Left hindlimb (tissue), 1 donor: ENCODE data around the gene DNAJC28.
"Not testable (repeated sequence)": the region's sequence is repeated elsewhere in the genome, so short reads cannot be mapped to it uniquely, and the experiment has no call there.

Experiments
- DNase-seq: peaks from one replicate; pipeline ENCODE4 v3.0.0-alpha.2; 2018

DNAJC28 gene

DNA sequence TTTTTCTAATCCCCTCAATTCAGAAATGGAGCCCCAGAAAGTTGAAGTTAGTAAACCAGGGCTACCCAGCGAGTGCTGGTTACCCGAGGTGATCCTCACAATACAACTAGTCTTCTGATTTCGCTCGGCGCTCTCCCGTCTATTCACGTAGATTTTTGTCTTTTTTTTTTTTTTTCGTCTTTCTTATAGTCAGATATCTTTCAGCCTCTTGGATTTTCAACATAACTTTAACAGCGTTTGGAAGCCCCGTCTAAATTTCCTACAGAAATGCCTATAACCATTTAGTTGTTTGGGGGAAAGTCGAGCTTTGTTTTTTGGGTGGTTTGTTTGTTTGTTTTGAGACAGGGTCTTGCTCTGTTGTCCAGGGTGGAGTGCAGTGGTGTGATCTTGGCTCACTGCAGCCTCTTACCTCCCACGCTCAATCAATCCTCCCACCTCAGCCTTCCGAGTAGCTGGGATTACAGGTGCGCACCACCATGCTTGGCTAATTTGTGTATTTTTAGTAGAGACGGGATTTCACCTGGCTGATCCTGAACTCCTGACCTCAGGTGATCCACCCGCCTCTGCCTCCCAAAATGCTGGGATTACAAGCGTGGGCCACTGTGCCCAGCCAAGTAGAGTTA is 10.9 kb downstream of the DNAJC28 start:
- DNase-seq = no peak

DNA sequence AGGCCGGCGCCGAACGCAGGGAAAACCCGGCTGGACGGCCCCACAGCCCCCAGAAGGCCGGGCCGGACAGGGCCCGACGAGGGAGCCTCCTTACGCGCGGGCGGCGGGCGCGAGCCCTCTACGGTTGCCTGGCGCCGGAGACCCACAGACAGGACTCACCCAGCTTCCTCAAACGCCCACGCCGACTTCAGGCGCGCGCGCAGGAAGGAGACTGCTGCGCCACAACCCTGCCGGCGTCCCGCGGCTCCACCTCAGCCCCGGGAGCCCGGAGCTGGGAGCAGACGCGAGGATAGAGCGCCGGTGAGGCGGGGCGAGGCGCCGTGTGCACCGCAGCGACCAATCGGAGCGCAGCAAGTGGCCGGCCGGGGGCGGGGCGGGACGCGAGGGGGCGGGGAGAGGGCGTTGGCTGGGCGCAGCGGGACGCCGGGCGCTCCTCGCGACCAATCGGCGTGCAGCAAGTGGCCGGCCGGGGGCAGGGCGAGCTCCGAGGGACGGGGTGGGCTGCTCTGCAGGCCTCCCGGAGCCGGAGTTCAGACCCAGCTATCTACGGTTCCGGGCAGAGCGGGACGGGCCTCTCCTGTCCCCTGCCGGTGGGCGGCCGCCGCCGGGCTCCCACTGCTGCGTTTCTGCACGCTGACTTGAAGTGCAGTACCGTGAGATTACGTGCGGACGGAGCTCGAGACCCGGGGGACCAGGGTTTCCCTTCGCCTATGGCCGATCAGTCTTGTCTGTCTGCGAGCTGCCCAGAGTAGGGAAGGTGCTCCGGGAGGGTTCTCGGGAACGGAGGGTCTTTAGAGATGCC is 11.6 kb downstream of the DNAJC28 start, which contains the start of gene TMEM50B:
TMEM50B (minus strand) TSS at position 296 of the 802 bp plus-strand sequence. CDS start 11,089 bp downstream, outside the sequence.
- DNase-seq = peak; percentile 98

DNA sequence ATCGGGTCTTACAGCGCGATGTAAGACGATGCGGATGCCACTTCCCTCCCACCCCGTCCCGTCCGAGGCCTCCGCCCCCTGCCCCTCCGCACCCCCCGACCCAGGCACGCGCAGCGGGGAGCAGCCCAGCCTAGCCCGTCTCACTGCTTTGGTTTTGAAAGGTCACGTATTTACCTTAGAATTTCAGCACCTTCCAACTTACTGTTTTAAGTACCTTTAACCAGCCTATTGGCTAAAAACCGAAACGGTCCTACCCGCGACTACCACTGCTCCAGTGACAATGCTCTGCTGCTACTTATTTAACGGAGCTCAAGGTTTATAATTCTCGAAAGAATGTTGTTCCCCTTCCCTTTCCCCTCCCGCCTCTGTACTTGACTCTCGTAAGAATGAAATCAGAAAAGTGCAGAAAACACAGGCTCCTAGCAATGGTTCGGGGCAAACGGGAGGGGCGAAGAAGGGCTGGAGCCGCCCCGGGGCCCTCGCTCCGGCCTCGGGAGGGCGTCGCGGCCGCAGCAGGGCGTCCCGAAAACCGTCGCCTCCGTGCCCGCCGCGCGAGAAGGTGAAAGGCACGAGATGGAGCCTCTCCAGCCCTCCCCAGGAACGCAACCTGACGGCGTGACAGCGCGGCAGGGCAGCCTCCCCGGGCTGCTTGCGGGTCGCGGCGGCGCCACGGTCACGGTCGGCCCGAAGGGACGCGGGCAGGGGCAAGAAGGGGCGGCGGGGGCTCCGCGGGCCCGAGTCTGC is 12.4 kb downstream of the DNAJC28 start:
- DNase-seq = peak; percentile 35

DNA sequence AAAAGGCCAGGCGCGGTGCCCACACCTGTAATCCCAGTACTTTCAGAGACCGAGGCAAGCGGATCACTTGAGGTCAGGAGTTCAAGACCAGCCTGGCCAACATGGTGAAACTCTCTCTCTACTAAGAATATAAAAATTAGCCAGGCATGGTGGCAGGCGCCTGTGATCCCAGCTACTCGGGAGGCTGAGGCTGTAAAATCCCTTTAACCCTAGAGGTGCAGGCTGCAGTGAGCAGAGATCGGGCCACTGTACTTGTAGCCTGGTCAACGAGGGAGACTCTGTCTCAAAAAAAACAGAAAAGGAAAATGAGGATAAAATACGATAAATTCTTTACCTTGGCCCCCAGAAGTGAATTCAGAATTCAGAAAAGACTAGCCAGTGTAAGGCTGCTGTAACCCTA is 13.3 kb downstream of the DNAJC28 start:
- no peak for DNase-seq

DNA sequence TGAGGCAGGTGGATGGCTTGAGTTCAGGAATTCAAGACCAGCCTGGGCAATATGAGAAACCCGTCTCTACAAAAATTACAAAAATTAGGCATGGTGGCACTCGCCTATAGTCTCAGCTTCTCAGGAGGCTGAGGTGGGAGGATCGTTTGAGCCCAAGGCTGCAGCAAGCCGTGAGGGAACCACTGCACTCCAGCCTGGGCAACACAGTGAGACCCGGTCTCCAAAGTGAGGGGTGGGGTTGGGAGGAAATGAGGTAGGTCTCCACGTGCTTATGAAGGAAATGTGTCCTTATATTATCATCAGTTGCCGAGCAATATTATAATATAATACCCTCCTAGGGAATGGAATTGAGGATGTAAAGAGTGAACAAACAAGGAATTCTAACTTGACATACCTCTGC is 14.4 kb downstream of the DNAJC28 start:
- no peak for DNase-seq

DNA sequence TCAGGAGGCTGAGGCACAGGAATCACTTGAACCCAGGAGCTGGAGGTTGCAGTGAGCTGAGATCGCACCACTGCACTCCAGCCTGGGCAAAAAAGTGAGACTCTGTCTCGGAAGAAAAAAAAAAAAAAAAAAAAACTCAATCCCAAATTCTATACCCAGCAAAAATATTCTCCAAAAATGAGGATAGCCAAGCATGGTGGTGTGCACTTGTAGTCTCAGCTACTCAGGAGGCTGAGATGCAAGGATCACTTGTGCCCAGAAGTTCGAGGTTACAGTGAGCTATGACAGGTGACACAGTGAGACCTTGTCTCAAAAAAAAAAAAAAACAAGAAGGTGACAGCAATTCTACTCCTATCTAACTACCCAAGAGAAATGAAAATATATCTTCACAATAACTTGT is 18.2 kb downstream of the DNAJC28 start:
- DNase-seq = no peak

DNA sequence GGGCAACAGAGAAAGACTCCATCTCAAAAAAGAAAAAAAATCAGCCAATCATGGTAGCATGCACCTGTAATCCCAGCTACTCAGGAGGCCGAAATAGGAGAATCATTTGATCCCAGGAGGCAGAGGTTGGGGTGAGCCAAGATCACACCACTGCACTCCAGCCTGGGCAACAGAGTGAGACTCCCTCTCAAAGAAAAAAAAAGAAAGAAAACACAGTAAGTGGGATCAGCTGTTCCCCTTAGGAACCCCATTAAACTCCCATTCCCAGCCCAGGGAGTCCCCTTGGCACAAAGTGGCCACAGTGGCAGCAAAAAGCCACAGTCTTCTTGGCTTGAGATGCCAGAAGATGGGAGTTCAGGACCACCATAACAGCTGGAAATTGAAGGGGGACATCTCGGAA is 20.8 kb downstream of the DNAJC28 start:
- no peak for DNase-seq

DNA sequence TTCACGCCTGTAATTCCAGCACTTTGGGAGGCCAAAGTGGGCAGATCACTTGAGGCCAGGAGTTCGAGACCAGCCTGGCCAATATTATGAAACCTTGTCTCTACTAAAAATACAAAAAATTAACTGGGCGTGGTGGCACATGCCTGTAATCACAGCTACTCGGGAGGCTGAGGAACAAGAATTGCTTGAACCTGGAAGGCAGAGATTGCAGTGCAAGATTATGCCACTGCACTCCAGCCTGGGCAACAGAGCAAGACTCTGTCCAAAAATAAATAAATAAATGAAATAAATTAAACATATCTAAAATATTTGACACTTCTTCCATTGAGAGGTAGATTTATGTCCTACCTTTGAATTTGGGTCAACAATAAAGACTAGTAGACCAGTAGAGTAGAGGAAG is 22.3 kb downstream of the DNAJC28 start:
- not testable (repeated sequence) for DNase-seq

DNA sequence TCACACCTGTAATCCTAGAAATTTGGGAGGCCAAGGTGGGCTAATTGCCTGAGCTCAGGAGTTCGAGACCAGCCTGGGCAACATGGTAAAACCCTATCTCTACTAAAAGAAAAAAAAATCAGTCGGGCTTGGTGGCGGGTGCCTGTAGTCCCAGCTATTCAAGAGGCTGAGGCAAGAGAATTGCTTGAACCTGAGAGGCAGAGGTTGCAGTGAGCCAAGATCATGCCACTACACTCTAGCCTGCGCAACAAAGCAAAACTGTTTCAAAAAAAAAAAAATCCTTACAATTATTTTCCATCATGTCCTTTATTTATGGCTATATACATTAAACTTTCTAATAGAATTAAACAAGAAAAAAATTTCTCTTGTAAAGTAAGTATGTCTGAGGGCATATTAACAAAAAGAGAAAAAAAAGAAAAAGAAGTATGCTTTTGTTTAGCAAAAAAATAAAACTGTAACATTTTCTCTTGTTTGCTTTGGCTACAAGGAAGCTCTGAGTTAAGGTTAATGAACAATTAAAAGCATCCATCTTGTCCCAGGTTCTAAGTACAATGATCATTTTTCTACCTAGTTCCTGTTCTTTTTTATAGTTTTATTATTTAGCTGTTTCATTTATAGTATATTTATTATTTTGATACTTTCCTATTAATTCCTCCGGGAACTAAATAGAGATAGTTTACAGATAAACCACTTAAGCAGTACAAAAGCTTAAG is 29.8 kb downstream of the DNAJC28 start:
- no peak for DNase-seq

DNA sequence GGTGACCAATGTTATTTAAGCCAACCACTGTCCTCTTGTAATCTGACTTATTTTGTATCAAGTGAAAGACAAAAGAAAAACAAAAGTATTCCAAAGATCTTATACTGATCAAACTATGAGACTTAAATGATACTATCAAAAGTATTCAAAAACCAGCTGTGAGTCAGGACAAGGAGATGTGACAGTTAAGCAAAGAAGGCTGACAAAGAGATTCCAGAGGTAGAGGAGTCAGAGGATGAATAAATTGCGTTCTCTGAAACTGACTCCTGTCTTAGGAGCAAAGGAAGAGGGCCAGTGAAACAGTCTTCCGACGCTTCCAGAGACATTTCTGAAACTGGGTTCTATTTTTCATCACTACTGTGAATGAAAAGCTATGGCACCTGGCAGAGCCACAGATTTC is 32.7 kb downstream of the DNAJC28 start:
- no peak for DNase-seq

DNA sequence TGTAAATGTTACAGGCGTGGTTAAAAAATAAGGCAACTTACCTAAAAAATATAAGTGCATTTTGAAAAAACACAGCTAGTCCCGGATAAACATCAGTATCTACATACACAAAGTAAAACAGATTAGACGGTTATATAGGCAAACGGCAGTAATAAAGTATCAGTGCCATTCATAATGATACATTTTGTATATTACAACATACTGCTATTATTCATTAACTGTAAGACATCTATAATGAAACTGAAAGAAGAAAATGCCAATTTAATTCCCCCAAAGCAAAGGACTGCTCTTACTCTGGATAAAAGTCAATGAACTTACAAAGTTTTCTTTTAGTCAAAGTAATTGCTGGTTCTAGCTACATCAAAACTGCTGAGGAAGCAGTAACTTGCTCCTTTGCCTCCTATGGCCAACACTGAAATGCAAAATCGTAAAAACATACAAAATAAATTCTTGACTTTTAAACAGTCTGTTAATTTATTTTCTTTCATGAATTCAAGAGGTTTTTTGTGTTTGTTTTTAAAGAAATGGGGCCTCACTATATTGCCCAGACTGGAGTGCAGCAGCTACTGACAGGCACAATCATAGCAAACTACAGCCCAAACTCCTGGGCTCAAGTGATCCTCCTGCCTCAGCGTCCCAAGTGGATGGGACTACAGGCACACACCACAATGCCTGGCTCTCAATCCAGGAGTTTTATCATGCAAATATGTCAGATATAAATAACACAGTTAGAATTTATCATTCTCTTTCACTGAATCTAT is 35.6 kb downstream of the DNAJC28 start:
- DNase-seq = no peak

DNA sequence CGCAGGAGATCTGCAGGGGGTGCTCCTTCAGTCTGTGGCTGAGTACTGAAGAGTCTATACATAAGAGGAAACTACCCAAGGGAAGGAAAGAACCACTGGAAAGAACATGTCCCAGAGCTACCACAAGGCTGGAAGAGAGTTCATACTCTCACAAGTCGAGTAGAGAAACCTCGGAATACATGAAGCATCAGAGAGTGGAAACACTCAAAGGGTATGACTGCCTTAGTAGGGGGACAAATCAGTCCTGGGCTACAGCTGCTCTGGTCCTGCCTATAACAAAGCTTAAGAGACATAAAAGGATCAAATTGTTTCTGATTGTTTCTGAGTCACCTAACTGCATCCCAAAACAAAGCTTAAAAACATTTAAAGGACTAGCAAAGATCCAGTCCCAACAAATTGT is 39.2 kb downstream of the DNAJC28 start:
- DNase-seq = no peak

DNA sequence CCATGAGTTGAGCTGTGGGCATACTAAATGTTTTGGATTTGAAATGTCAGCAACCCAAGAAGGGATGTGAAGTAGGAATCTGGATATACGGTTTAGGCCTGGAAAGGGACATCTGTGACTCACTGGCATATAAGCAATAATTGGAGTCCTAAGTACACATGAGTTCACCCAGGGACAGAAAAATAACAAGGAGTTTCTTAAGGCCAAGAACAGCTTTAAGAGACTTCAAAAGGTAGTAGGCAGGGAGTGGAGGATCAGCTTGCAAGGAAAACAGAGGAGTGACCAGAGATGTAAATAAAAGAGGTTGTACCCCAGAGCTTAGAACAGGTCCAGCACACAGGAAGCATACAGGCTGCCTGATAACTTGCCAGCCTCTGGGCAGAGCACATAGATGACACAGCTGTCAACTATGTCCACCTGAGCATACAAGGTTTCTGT is 39.9 kb downstream of the DNAJC28 start:
- no peak for DNase-seq

DNA sequence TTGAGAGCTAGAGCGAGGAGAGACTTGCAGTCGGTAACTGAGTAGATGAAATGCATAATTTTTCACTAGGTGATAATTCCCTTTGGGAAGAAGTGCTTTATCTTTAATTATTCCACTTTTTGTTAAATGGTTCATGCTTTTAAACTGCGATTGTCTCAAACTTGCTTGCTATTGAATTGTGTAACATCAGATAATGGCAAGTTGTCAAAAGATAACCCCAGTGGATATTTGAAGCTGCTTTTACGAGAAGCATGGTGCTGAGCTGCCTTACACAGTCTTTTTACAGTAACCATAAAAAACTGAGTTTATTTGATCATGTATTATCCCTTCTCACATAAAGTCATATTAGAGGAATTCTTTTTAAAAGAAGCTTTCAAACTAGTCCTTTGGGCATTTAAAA is 41.9 kb downstream of the DNAJC28 start:
- DNase-seq = no peak

DNA sequence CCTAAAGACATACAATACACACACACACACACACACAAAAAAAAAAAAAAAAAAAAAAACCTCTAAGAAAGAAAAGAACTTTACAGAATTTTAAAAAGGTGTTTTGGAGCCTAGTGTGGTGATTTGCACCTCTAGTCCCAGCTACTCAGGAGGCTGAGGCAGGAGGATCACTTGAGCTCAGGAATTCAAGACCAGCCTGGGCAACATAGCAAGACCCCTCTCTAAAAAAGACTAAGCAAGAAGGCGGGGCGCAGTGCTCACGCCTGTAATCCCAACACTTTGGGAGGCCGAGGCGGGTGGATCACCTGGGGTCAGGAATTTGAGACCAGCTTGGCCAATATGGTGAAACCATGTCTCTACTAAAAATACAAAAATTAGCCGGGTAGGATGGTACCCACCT is 44.9 kb downstream of the DNAJC28 start:
- DNase-seq = not testable (repeated sequence)

DNA sequence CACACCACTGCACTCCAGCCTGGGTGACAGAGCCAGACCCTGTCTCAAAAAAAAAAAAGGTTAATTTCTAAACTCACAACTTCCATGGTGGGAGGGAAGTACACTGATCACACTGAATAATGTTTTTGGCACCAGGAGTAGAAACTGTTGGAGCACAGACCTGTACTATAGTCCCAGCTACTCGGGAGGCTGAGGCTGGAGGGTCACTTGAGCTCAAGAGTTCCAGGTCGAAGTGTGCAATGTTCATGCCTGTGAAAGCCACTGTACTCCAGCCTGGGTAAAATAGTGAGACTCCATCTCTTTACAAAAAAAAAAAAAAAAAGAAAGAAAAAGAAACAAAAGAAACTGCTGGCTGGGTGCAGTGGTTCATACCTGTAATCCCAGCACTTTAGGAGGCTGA is 47.0 kb downstream of the DNAJC28 start:
- DNase-seq = no peak

DNA sequence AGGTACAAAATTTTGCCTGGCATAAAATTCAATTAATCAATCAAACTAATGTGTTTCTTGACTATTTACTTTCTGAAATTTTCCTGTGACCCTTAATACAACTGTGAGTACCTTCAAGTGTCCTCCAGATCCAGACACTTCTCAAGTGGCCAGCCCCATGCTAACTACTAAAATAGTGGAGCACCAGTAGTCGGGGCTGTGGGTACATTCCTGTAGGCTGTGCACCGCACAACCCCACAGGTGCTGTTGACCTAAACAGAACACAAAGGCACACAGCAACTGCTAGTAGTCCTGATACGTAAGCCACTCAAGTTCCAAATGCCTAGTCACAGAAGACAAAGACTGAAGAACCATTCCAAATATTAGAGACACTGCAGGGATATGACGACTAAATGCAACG is 48.3 kb downstream of the DNAJC28 start:
- DNase-seq = no peak

DNA sequence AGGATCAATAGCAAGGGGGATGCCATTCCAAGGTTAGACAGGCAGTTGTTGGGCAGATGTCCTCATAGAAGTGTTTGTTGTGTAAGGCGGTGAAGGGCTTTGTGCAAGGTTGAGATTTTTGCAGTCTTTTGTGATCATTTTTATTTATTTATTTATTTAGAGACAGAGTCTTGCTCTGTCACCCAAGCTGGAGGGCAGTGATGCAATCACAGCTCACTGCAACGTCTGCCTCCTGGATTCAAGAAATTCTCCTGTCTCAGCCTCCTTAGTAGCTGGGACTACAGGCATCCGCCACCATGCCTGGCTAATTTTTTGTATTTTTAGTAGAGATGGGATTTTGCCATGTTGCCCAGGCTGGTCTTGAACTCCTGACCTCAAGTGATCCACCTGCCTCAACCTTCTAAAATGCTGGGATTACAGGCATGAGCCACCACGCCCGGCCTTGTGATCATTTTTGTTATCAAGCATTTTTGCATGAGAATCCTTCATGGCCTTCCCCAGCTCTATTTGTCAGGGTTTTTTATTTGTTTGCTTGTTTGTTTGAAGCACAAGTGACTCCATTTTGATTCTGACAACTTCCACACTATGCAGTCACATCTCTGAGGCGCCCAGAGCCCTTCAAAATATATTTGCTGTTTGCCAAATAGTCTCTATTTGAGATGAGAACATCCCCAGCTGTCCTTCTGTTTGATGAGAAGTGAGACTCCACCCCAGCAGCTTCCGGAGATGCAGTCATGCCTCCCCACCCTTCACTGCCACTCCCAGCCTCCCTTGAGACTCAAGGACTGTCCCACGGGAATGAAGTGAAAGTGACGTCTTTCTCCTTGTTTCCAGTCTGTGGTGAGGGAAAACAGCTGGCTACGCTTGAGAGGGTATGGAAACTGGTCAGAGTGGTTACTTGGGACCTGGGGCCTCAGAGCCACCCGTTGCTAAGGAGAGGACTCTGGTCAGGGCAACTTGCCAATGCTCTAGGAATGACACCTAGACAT is 49.7 kb downstream of the DNAJC28 start:
- peak; percentile 47 for DNase-seq
